ENCODE data around the gene SHROOM4.

- TF ChIP-seq CTCF (IDR thresholded peaks at IDR 0.05; ENCODE audit: low read depth, low read length, missing input control) (no peak), RAD21 (IDR thresholded peaks at IDR 0.05) (no peak), GABPA (IDR thresholded peaks at IDR 0.05 in 1 of 2, conservative IDR thresholded peaks at IDR 0.05 in 1 of 2) (no peak), RXRA (IDR thresholded peaks at IDR 0.05) (no peak), YY1 (IDR thresholded peaks at IDR 0.05) (no peak)
Observed at GRCh38 chrX:50771382-50771781, 42.6 kb downstream of the SHROOM4 start.

Data from liver (tissue), 3 donors.